ENCODE results near the gene BCR. TPM values are rescaled to one million over a fixed set of nuclear protein-coding genes. Genes with fewer than 3 reads are reported as not detected.

The BCR gene
- total and polyA plus RNA-seq, 2 of the 13 experiments (the other 11 are each of a cell fraction or from before 2014, with no cell fraction given): 19.9 to 33.6 TPM

DNA sequence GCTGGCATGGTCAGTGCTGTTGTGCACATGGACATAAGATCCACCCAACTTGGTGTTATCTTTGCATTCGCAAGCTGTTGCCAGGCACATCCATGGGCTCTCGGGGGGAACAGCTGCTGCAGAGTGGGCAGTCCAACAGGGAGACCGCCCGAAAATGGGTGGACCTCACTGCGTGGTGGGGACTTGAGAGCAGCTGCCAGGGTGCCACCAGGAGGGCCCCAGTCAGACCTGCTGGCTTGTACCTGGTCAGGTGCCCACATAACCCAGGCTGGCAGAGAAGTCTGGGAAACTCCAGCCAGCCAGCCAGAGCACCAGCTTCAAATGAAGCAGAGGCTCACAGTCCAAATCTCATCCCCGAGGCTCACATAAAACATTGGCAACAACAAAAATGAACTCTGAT, 120.2 kb downstream of the BCR start (continued):
- TF ChIP-seq ELF4 (CRISPR knock-in tag; IDR thresholded peaks at IDR 0.05; ENCODE audit: borderline replicate concordance): no peak

DNA sequence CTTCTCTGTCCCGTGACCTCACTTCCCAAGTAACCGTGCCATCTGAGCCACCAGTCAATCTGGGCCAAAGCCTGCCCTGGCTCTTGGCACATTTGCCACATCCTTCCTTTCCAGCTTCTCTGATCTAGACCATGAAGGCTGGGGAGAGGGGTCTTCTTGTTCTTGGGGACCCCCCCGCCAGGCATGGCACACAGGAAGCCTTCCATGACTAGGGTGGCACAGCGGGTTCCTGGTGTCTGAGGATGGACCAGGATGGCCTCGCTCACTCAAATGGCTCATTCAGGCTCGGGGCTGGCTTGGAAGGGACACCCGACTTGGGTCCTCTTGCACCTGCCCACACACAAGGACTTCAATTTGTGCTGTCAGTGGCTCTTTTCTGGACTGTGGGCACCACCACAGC, 121.3 kb downstream of the BCR start:
- DNase-seq (ENCODE audit: low spot score) (no peak), ATAC-seq (no peak), FAIRE-seq (no peak)
- no TSS peak for BruUV-seq (replicated peaks)
- no peak overlapping the region for H3K27ac ChIP-seq (ENCODE audit: extremely low read length, insufficient read depth, low read length)
- H2AFZ ChIP-seq (ENCODE audit: low read length): no peak overlapping the region
- ChIA-PET CTCF (ENCODE audit: low intra/inter-chr PET ratio, low total read pairs) (no interaction called here), POLR2A (no interaction called here)
- in situ Hi-C loops (cut with HindIII; ENCODE audit: extremely low pct_ligation_motif_present, low pct_unique_long_range_greater_than_20kb) (no loop called here), intact Hi-C loops (cut with micrococcal nuclease; ENCODE audit: unreplicated experiment) (no loop called here)
- no peaks in the 10 kb centered on the region for H4K20me1 ChIP-seq (ENCODE audit: insufficient read depth, low read length)
- no peaks in the 10 kb centered on the region for H3K9me3 ChIP-seq (ENCODE audit: low read length)
- H3K4me2 ChIP-seq (ENCODE audit: low read depth, low read length): no peak overlapping the region
- no peaks in the 10 kb centered on the region for H3K27me3 ChIP-seq (ENCODE audit: control insufficient read depth in 1 of 2, insufficient read depth in 2 of 2, low read length in 2 of 2)
- no peak overlapping the region for H3K4me3 ChIP-seq (replicated peaks in 1 of 3; ENCODE audit: insufficient read depth in 1 of 3, low read depth in 2 of 3, low read length in 3 of 3)
- H3K9ac ChIP-seq (ENCODE audit: insufficient read depth, low read depth, low read length): no peak overlapping the region
- peaks cover 8 to 35% of the 10 kb centered on the region in 2 experiments; a peak in 4 of 5 replicates for H3K36me3 ChIP-seq (replicated peaks in 1 of 2; ENCODE audit: control insufficient read depth in 1 of 2, insufficient read depth in 2 of 2, low read length in 2 of 2)
- H3K4me1 ChIP-seq (ENCODE audit: insufficient read depth, low read length): no peaks in the 10 kb centered on the region
- H3K79me2 ChIP-seq (ENCODE audit: insufficient read depth, low read length): no peaks in the 10 kb centered on the region
- TF ChIP-seq, protein P1, sequence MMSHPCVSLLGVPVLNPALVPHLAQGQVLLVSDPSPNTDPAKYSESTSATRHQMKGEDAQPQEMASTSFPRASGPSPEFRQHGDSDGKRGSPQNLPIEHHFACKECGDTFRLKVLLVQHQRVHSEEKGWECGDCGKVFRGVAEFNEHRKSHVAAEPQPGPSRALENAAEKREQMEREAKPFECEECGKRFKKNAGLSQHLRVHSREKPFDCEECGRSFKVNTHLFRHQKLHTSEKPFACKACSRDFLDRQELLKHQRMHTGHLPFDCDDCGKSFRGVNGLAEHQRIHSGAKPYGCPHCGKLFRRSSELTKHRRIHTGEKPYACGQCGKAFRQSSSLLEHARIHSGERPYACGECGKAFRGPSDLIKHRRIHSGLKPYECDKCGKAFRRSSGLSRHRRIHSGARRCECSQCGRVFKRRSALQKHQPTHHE (CRISPR knock-in tag; IDR thresholded peaks at IDR 0.05; ENCODE audit: borderline replicate concordance): no peak
- 92% methylated on average over 3 of the region's 7 CpGs for WGBS (ENCODE audit: low lambda C conversion rate)

DNA sequence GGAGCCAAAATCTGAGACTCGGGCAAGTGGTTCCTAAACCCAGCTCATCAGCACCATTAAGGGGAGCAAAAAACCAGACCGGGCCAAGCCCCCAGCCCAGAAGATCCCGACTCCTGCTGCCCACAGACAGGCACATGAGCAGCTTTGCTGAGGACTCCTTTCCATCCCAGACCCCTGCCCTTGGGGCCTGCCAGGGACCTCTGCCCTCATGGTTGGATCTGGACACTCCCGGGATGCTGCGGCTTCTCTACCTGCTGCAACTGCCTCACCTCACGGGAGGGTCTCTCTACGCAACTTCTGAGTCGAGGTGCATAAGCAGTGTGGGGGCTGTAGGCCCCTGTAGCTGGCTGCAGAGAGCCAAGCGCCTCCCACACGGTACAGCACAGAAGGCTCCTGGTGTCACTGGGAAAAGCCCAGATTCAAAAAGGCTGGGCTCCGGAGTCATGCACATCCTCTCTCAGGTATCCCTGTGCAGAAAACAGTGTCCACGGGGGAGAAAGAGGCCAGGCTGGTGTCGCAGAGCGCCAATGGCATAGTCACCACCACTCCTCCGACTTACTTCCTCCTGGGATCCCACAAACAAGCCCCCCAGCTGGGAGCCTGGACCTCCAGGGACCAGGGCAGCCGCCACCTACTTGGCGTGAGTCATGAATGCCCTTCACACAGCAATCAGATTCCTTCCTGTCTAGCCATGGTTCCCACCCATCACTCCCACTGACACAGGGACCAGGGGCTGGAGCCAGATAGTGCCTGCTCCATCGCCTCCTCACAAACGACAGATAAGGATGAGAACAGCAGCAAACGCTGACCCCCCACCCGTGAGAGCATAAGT, 122.1 kb downstream of the BCR start:
- Histone ChIP-seq H2AFZ (ENCODE audit: low read length) (no peak overlapping the region), H3K4me3 (replicated peaks in 1 of 3; ENCODE audit: insufficient read depth in 1 of 3, low read depth in 2 of 3, low read length in 3 of 3) (no peak overlapping the region), H3K9ac (ENCODE audit: insufficient read depth, low read depth, low read length) (no peak overlapping the region), H3K4me1 (ENCODE audit: insufficient read depth, low read length) (no peaks in the 10 kb centered on the region), H3K27me3 (ENCODE audit: control insufficient read depth in 1 of 2, insufficient read depth in 2 of 2, low read length in 2 of 2) (no peaks in the 10 kb centered on the region), H4K20me1 (ENCODE audit: insufficient read depth, low read length) (no peaks in the 10 kb centered on the region), H3K79me2 (ENCODE audit: insufficient read depth, low read length) (no peaks in the 10 kb centered on the region), H3K9me3 (ENCODE audit: low read length) (no peaks in the 10 kb centered on the region), H3K27ac (ENCODE audit: extremely low read length, insufficient read depth, low read length) (no peak overlapping the region), H3K36me3 (replicated peaks in 1 of 2; ENCODE audit: control insufficient read depth in 1 of 2, insufficient read depth in 2 of 2, low read length in 2 of 2) (peaks cover 8 to 31% of the 10 kb centered on the region in 2 experiments; a peak in 4 of 5 replicates), H3K4me2 (ENCODE audit: low read depth, low read length) (no peak overlapping the region)
- no peak for DNase-seq (ENCODE audit: low spot score)
- in situ Hi-C loops (cut with HindIII; ENCODE audit: extremely low pct_ligation_motif_present, low pct_unique_long_range_greater_than_20kb): no loop called here
- BruUV-seq (replicated peaks): no TSS peak
- no peak for ATAC-seq
- intact Hi-C loops (cut with micrococcal nuclease; ENCODE audit: unreplicated experiment): no loop called here
- over 99% methylated on average over 17 of the region's 21 CpGs for WGBS (ENCODE audit: low lambda C conversion rate)
- no peak for FAIRE-seq
- CTCF ChIA-PET (ENCODE audit: low intra/inter-chr PET ratio, low total read pairs): no interaction called here
- TF ChIP-seq RBM22 (optimal IDR thresholded peaks at IDR 0.05; ENCODE audit: low read length) (peak; percentile 49), AGO2 (optimal IDR thresholded peaks at IDR 0.05; ENCODE audit: low read depth, low read length) (peak; percentile 23), JUNB (CRISPR knock-in tag; IDR thresholded peaks at IDR 0.05; ENCODE audit: borderline replicate concordance) (no peak)
- POLR2A ChIA-PET: no interaction called here
